T47D (cell line): Measurements from ENCODE around the gene CMSS1.

Experiments
- DNase-seq, 2 experiments: peaks; one replicate each; pipeline versions ENCODE4 v3.0.0 to v3.0.0-alpha.2; 2011 to 2012; ENCODE audit warnings: low read depth in 1 of 2, low spot score in 1 of 2
- JUND ChIP-seq: IDR thresholded peaks from 2 replicates; pipeline ENCODE4 v1.6.1; 2012; ENCODE audit warnings: low read depth
- in situ Hi-C: cut with HindIII; loops from 2 replicates; pipeline ENCODE4 v1.10.0; 2016; ENCODE audit warnings: low sequenced_read_pairs, low pct_unique_long_range_greater_than_20kb

The CMSS1 gene

DNA sequence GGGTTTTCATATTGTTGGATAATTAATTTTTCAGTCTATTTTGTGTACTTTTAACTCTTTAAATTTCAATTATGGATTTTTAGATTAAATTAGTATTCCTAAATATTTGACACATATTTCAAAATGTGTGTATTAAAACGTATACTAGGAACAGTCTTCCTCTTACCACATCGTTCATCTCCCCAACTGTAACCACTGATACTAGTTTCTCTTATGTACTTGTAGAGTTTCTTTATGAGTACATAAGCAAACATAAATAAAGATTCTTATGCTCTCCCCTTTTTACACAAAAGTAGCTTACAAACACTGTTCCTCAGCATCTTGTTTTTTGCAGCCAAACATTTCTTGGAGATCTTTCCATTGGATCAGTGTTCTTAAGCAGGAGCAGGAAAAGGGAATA, 45.9 kb downstream of the CMSS1 start:
- in situ Hi-C loops: no loop called here
- DNase-seq: no peak
- TF ChIP-seq JUND: no peak

DNA sequence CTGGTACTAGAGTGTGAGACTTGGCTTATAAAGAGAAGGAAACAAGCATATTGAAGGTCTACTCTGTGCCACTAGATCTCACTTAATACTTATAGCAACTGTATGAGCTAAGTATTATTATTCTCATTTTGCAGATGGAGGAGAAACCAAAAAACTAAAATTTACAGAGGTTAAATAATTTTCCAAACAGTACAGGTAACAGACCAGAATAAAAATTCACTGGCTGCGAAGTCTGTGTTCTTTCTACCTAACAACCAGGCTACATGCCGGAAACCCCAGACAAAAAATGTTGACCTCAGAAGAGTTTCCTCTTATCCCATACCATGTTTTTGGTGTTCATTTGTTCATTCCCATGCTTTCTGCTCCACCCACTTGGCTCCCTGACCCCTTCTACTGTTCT, 46.6 kb downstream of the CMSS1 start:
- in situ Hi-C loops: no loop called here
- DNase-seq: no peak
- TF ChIP-seq JUND: no peak

DNA sequence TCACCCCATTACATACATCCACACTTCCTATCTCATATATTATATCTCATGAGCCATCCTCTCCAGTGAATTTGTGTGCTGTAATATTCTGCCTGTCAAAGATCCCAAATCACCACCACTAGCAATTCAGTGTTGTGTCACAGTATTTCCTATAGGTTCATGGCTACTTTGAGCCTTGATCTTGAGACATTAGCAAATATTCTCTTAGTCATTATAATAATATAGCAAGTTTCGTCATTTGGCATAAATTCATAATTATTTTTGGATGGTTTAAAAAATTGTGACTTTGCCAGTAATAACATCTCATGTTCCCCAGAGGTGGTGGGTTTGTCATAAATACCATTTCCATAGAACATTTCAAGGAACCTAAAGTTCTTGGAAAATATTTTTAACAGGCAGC, 47.7 kb downstream of the CMSS1 start:
- TF ChIP-seq JUND: no peak
- in situ Hi-C loops: no loop called here
- no peak for DNase-seq

DNA sequence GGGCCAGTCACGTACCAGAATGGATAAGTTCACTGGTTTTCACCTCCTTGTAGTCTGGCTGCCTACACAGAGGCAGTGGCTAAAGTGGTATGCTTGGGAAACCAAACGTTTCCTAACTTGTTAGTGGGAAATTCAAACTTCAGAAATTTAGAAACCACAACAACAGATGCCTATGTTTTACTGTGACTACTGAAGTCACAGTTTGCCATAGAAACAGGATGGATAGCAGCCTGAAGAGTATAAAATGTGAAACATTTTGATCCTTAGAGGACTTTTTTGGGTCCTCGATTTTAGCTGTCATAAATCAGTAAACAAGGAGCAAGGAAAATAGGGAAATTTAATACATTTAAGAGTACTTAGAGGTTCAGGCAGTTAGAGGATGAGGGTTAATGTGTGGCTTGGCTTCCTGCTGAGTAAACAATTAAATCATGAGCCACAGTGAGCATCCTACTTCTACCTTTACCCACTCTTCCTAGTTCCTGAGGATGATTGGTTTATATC, 48.6 kb downstream of the CMSS1 start:
- TF ChIP-seq JUND: no peak
- DNase-seq: no peak
- in situ Hi-C loops: no loop called here

DNA sequence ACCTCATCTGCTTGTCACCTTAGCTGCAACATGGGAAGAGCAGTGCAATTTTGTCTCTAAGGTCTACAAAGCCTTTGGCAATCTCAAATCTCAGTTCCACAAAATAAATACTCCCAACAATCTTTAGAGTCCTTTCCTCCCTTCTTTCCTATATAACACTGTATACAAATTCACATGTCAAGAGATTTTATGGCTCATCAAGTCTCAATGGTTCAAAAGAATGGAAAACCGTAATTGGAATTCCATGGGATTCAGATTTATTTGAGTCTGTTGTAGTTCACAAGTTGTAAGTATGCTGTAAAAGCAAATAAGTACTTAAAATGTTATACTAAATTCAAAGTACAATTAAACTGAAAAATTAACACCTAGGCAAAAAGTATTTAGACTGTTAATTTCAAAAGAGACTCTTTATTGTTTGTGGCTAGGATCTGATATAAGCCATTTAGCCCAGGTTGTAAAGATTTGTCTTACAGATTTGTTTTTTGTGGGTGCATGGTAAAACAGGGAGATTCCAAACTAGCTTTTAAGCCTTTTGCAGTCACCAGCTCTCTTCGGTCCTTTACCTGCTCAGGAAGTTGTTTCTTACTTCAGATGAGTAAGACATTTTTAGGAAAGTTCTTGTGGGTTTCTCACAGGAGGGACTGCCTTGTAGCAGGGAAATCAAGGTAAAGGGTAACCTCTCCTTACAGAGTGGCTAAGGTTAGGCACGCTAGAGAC, 50.1 kb downstream of the CMSS1 start:
- no peak for DNase-seq
- no peak for TF ChIP-seq JUND
- in situ Hi-C loops: no loop called here

DNA sequence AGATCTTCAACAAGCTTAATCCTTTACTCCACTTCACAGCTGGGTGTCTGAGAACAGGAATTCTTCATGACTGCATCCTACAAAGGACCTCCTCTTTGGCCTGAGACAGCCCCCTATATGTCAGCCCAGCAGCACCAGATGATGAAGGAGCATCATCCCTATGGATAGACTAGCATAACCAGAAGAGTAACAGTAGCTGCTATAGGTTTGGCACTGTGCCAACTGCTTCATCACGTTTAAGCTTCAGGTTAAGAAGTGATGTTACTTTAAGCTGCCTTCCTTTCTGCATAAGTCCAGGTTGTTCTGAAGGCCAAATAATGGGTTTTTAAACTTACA, 50.6 kb downstream of the CMSS1 start:
- in situ Hi-C loops: no loop called here
- TF ChIP-seq JUND: no peak
- DNase-seq: peak in 1 of 2 experiments; percentile 62

DNA sequence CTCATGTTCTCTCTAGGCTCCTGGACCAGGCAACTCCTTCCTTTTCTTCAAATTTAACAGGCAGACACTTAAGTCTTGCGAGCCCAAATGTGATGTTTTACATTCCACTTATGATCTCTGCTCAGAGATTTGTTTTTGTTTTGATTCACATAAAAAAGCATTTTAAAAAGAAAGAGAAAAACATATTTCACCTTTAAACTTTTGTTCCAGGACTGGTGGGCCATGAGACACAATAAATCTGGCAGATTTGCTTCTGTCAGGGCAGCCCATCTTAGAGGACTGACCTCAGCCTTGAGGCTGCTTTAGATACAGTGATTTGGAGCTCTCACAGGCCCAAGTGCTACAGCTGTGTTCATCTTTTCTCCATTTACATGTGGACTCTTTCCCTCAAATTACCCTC, 52.0 kb downstream of the CMSS1 start:
- no peak for DNase-seq
- in situ Hi-C loops: no loop called here
- TF ChIP-seq JUND: no peak

DNA sequence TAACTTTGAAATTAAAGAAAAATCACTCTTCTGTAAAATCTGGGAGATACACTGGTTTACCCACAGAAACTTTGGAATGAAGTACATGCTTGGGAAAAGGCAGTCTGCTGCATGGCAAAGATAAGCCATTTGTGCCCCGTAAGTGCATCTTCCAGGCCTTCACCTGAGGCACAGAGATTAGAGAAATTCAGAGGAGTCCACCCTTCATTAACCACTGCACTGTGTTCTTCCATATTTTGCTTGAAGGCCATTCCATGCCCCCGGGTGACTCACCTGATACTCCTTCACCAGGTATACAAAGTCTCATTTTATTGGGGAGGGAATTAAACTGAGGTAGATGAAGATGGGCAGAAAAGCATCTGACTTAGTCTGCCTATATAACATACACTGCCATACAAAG, 53.0 kb downstream of the CMSS1 start:
- DNase-seq: no peak
- in situ Hi-C loops: no loop called here
- no peak for TF ChIP-seq JUND

DNA sequence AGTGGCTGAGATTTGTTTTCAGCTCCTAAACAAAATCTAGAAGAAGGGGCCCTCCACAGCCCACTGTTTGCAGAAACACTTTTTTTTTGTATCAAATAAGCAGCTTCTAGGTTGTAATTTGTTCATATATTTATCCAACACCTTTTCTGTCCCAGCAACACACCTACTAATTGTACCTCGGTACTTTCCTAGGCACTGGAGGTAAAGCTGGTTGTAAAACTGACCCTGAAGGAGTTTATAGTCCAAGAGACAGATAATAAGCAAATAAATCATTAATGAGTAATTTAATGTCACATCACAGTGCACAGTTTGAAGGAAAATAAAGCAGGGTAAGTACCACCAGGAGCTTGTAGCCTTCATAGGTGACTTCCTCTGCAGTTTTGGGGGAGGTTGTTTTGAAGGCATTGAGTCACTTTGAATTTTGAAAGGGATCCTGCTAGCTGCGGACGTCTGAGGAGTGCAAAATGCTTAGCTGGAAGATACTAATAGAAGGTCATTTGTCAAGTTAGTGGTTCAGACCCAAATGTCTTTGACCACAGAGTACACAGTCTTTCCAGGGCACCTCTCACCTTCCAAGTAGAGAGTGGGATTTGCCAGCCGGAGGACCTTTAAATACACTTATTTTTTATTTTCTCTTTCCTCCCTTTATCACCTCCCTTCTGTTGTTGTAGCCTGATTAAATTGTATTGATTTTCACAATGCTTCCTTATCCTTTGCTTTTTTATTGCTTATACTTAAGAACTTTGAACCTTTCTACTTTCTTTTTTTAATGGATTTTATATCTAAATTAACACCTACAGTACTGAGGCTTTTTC, 53.8 kb downstream of the CMSS1 start:
- TF ChIP-seq JUND: no peak
- no peak for DNase-seq
- in situ Hi-C loops: no loop called here

DNA sequence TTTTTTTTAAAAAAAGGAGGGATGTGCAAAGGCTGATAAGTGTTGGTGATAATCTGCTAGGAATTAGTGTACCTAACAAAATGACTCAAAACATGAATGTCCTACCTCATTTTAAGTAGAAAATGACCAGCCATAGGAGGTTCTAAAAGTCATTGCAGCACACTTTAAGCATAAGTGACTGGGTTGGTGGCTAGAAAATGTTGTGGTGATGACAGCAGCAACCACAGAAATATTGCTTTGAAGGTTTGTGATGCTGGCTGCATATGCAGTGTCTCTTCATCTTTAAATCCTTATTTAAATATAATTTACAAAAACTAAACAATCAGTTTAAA, 55.2 kb downstream of the CMSS1 start:
- DNase-seq: no peak
- in situ Hi-C loops: no loop called here
- TF ChIP-seq JUND: no peak

DNA sequence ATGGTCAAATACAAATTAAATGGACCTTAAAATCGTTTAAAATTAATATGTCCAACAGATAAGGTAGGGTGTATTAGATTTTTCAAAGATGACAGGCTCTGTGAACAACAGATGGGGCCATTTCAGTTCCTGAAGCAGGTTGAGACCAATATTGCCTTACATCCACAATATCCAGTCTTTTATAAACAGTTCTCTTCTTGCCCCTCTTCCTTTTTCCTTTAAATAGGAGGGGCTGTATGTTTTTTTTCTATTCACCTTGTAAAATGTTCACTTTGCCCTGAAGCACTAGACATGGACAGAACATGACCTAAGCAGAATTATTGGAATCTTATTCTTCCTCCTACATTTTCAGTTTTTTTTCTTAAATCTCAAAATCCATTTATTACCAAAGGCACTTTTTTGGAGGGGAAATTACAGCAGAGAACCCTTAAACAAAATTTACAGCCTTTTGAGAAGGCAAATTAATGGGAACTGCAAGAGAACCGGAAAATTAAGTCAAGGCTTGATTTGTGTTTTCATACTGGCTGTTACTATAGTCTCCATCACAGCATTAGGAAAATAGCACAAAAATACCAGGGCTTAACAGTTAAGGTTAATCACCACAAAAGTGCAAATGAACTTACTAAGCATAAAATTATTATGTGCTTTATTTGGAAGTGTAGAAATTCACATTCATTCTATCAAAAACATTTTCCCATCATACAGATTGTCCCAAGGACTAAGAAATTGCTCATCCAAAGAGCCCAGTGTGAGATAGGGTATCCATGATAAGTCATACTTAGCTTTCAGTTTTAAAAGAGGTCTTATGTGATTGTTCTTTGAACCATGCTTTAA, 55.8 kb downstream of the CMSS1 start:
- no peak for DNase-seq
- no peak for TF ChIP-seq JUND
- in situ Hi-C loops: no loop called here

DNA sequence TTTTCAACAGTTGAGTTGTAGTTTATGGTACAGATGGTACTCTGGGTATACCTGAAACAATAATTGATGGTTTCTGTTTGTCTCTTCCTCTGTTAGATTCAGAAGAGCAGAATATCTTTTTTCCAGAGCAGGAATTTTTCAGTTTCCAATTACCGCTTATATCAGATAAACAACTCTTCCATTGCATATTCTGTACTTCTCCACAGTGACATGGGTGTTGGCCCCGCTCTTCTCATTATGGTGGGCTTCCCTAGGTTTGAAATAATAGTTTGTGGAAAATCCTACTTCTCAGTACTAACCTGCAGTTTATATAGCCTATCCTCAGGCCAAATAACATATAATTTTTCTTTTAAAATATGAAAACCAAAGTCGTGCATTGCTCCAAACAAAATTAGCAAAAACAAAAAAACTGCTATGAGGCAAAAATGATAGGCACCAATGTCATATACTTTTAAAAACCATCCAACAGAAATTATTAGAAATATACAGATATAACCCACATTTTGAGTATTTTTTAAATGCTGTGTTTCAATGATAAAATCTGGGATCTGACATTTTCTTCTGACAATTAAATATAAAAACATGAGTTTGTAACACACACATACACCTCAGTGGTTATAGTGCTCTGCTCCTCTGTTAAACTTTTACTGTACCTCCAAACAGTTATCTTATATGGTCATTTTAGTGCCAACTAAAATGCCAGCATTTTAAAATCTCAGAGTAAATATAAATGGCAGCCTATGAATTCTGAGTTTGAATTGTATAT, 56.8 kb downstream of the CMSS1 start:
- TF ChIP-seq JUND: no peak
- DNase-seq: no peak
- in situ Hi-C loops: no loop called here
